Sciatic nerve (tissue), 2 donors: Measurements from ENCODE around the gene HLTF. TPM values are rescaled to one million over a fixed set of nuclear protein-coding genes. Genes with fewer than 3 reads are reported as not detected.

Experiments used
- ATAC-seq: fragments of 200-7000 bp; cut with Tn5 transposase; one replicate; pipeline ENCODE4 v1.9.1; 2020; ENCODE audit warnings: mild to moderate bottlenecking, moderate library complexity
- DNase-seq: peaks from one replicate; pipeline ENCODE4 v3.0.0-alpha.2; 2020; ENCODE audit warnings: low spot score
- intact Hi-C: fragments of 100-400 bp; cut with DNase I; formaldehyde crosslinking; loops from one replicate; pipeline ENCODE4 v1.14.2; 2022
- total RNA-seq: library from RNA; stranded (reverse); fragmentation: NEBNext Ultra II Directional; extraction: Animal tissue kit (Norgen Biotek cat#: 25700); gene quantifications from one replicate; pipeline ENCODE4 v1.2.1, GENCODE V29; 2021
- donor health status: DM: no; HTN: no; CAD: no.
- donor health status: DM: no; HTN: no; CAD: no.

Gene HLTF
- total RNA-seq, 1 donor from 2014 or later = 33.6 TPM

GRCh38 chr3:149026718-149027117 is 59.6 kb downstream of the HLTF start:
- ATAC-seq (no peak), DNase-seq (no peak)
- intact Hi-C loops = no loop called here

- intact Hi-C loops = no loop called here
- no peak for DNase-seq
- ATAC-seq = no peak
These were observed 62.4 kb downstream of the HLTF start for GRCh38 chr3:149023951-149024350.

GRCh38 chr3:149021830-149022229 is 64.5 kb downstream of the HLTF start:
- no peak for DNase-seq
- intact Hi-C loops = no loop called here
- ATAC-seq = no peak

- ATAC-seq (no peak), DNase-seq (no peak)
- intact Hi-C loops = no loop called here
These were observed 65.5 kb downstream of the HLTF start for GRCh38 chr3:149020839-149021252.

- DNase-seq (no peak), ATAC-seq (no peak)
- intact Hi-C loops = no loop called here
These were observed 66.0 kb downstream of the HLTF start for GRCh38 chr3:149020196-149020838.

- ATAC-seq (no peak), DNase-seq (no peak)
- intact Hi-C loops = no loop called here
These were observed 66.8 kb downstream of the HLTF start for GRCh38 chr3:149019580-149019979.

- ATAC-seq = no peak
These were observed 68.1 kb downstream of the HLTF start for GRCh38 chr3:149018247-149018646.

GRCh38 chr3:149016669-149017541 is 69.4 kb downstream of the HLTF start:
- intact Hi-C loops = no loop called here
- no peak for DNase-seq
- ATAC-seq = peak; percentile 21

More at GRCh38 chr3:149018247-149018646, 68.1 kb downstream of the HLTF start:
- intact Hi-C loops = no loop called here
- DNase-seq = no peak

GRCh38 chr3:149016242-149016641 is 70.1 kb downstream of the HLTF start:
- DNase-seq = no peak
- intact Hi-C loops = no loop called here
- ATAC-seq = no peak

GRCh38 chr3:149015393-149015792 is 70.9 kb downstream of the HLTF start:
- intact Hi-C loops = loop anchor here (2.0 kb wide), 1 partner anchor 43 kb away; no protein-coding TSS in a partner anchor
- no peak for DNase-seq
- ATAC-seq = no peak

GRCh38 chr3:149013726-149014125 is 72.6 kb downstream of the HLTF start:
- ATAC-seq (no peak), DNase-seq (no peak)
- intact Hi-C loops = loop anchor here (2.0 kb wide), 1 partner anchor 45 kb away; no protein-coding TSS in a partner anchor

GRCh38 chr3:149011676-149012075 is 74.7 kb downstream of the HLTF start:
- no peak for DNase-seq
- intact Hi-C loops = no loop called here
- no peak for ATAC-seq

GRCh38 chr3:149010966-149011365 is 75.4 kb downstream of the HLTF start:
- intact Hi-C loops = no loop called here
- DNase-seq (no peak), ATAC-seq (no peak)

- DNase-seq (no peak), ATAC-seq (peak; percentile 55)
- intact Hi-C loops = no loop called here
These were observed 75.8 kb downstream of the HLTF start for GRCh38 chr3:149010504-149010951.

- ATAC-seq = no peak
- no peak for DNase-seq
- intact Hi-C loops = no loop called here
These were observed 76.6 kb downstream of the HLTF start for GRCh38 chr3:149009732-149010131.

GRCh38 chr3:149007567-149008257 is 78.6 kb downstream of the HLTF start:
- no peak for DNase-seq
- no peak for ATAC-seq
- intact Hi-C loops = no loop called here

- ATAC-seq = no peak
These were observed 80.9 kb downstream of the HLTF start for GRCh38 chr3:149005416-149005815.

GRCh38 chr3:149004622-149005021 is 81.7 kb downstream of the HLTF start:
- intact Hi-C loops = no loop called here
- ATAC-seq (peak; percentile 81), DNase-seq (no peak)

More at GRCh38 chr3:149005416-149005815, 80.9 kb downstream of the HLTF start:
- DNase-seq = no peak
- intact Hi-C loops = no loop called here

- no peak for DNase-seq
- intact Hi-C loops = no loop called here
- no peak for ATAC-seq
These were observed 82.6 kb downstream of the HLTF start for GRCh38 chr3:149003653-149004305.
